Fibroblast of lung (primary cell): ENCODE data around the gene PRR13. TPM values are rescaled to one million over a fixed set of nuclear protein-coding genes. Genes with fewer than 3 reads are reported as not detected.

Experiments used
- DNase-seq, 2 donors: peaks; one replicate each; pipeline versions ENCODE4 v3.0.0 to v3.0.0-alpha.2; 2010; ENCODE audit warnings: low read depth in 2 of 2
- H2AFZ ChIP-seq: 2 replicates; pipeline ENCODE4 v1.5.1; 2012; ENCODE audit warnings: low read length, control low read depth, inconsistent platforms
- H3K27ac ChIP-seq: 2 replicates; pipeline ENCODE4 v1.5.1; 2011; ENCODE audit warnings: low read length, control low read depth; ENCODE audit not compliant: insufficient read depth
- H3K27me3 ChIP-seq: 2 replicates; pipeline ENCODE4 v1.5.1; 2011; ENCODE audit warnings: mild to moderate bottlenecking, low read length; ENCODE audit not compliant: control insufficient read depth, insufficient read depth
- H3K36me3 ChIP-seq: 2 replicates; pipeline ENCODE4 v1.5.1; 2011; ENCODE audit warnings: low read length; ENCODE audit not compliant: control insufficient read depth, insufficient read depth
- H3K4me1 ChIP-seq: 2 replicates; pipeline ENCODE4 v1.5.1; 2011; ENCODE audit warnings: low read length; ENCODE audit not compliant: control insufficient read depth, insufficient read depth; ENCODE audit errors: extremely low read depth
- H3K4me2 ChIP-seq: 2 replicates; pipeline ENCODE4 v1.5.1; 2011; ENCODE audit warnings: low read length, control low read depth; ENCODE audit not compliant: insufficient read depth; ENCODE audit errors: extremely low read depth
- H3K4me3 ChIP-seq, 4 experiments: fragments of 200-600 bp in 1 of 4; sonication (generic) in 1 of 4; replicated peaks in 1 of 4; 2 replicates each; pipeline ENCODE4 v1.5.1; 2011 to 2016; ENCODE audit warnings: low read length in 4 of 4, low read depth in 3 of 4, mild to moderate bottlenecking in 3 of 4, control low read depth in 2 of 4, inconsistent platforms in 1 of 4, mixed read lengths in 1 of 4; ENCODE audit not compliant: insufficient read depth in 1 of 4; ENCODE audit errors: control extremely low read depth in 1 of 4
- H3K79me2 ChIP-seq: 2 replicates; pipeline ENCODE4 v1.5.1; 2012; ENCODE audit warnings: mild to moderate bottlenecking, low read length, inconsistent platforms; ENCODE audit not compliant: control insufficient read depth, insufficient read depth
- H3K9ac ChIP-seq: 2 replicates; pipeline ENCODE4 v1.5.1; 2011; ENCODE audit warnings: mild to moderate bottlenecking, low read length, control low read depth; ENCODE audit not compliant: insufficient read depth
- H3K9me3 ChIP-seq: 2 replicates; pipeline ENCODE4 v1.5.1; 2012; ENCODE audit warnings: low read depth, low read length; ENCODE audit not compliant: control insufficient read depth, insufficient read depth
- H4K20me1 ChIP-seq: 2 replicates; pipeline ENCODE4 v1.5.1; 2011; ENCODE audit warnings: low read length; ENCODE audit not compliant: control insufficient read depth, insufficient read depth; ENCODE audit errors: extremely low read depth
- CTCF ChIP-seq, 2 donors: IDR thresholded peaks in 1 of 2; conservative IDR thresholded peaks in 1 of 2; 1 replicate in 1 of 2; 2 replicates in 1 of 2; pipeline ENCODE4 v1.5.1; 2011 to 2012; ENCODE audit warnings: low read length in 2 of 2, control low read depth in 1 of 2, inconsistent platforms in 1 of 2, low read depth in 1 of 2, mild to moderate bottlenecking in 1 of 2
- EZH2 ChIP-seq: IDR thresholded peaks from 2 replicates; pipeline ENCODE4 v1.5.1; 2012; ENCODE audit warnings: low read length, control low read depth, mild to moderate bottlenecking; ENCODE audit errors: missing control alignments
- polyA plus RNA-seq, 2 donors: library from polyadenylated mRNA; depleted of rRNA in 1 of 2; stranded (reverse) in 1 of 2; unstranded in 1 of 2; fragments of >200 nt; gene quantifications; 2 replicates each; pipeline ENCODE4 v1.2.1, GENCODE V29; 2011 to 2012; ENCODE audit warnings: missing spikeins in 1 of 2
- total RNA-seq: library from RNA; depleted of rRNA; stranded (reverse); fragments of >200 nt; gene quantifications from 2 replicates; pipeline ENCODE4 v1.2.1, GENCODE V29; 2014

Gene PRR13
- total and polyA plus RNA-seq, 2 donors (not counting 1 experiment from before 2014, with no cell fraction given): 48.1 to 114 TPM

GRCh38 chr12:53451661-53452158 lies 10.2 kb downstream of the PRR13 start, which contains the start of gene PCBP2:
TSS of gene PCBP2 (plus strand) at chr12:53452102. CDS start at chr12:53454801, 2,699 bp downstream.
- Histone ChIP-seq H3K27me3 (no peaks in the 10 kb centered on the region), H3K79me2 (peaks cover 44% of the 10 kb centered on the region), H3K36me3 (peaks cover 16% of the 10 kb centered on the region), H3K9ac (peak within 1 kb of the TSS; percentile 97), H2AFZ (no peak within 1 kb of the TSS), H3K9me3 (no peaks in the 10 kb centered on the region), H3K4me2 (peak within 1 kb of the TSS; percentile 61), H4K20me1 (peaks cover 17% of the 10 kb centered on the region), H3K4me1 (peaks cover 4% of the 10 kb centered on the region), H3K27ac (peak within 1 kb of the TSS; percentile 93), H3K4me3 (peak within 1 kb of the TSS; percentile 86 to 100 (median 90))
- TF ChIP-seq EZH2 (no peak), CTCF (conservative IDR thresholded peaks at IDR 0.05 in 1 of 2, IDR thresholded peaks at IDR 0.05 in 1 of 2; ENCODE audit: low read depth in 1 of 2, low read length in 2 of 2) (peak; percentile 90)
- DNase-seq: peak; percentile 100

GRCh38 chr12:53452159-53453077 lies 10.9 kb downstream of the PRR13 start:
- H3K4me3 ChIP-seq: peak overlapping the region; percentile 86 to 100 (median 90)
- TF ChIP-seq EZH2: no peak
- peak in 1 of 2 donors; percentile 17 for TF ChIP-seq CTCF (conservative IDR thresholded peaks at IDR 0.05 in 1 of 2, IDR thresholded peaks at IDR 0.05 in 1 of 2; ENCODE audit: low read depth in 1 of 2, low read length in 2 of 2)
- peaks cover 50% of the 10 kb centered on the region for H3K79me2 ChIP-seq

GRCh38 chr12:53453953-53454640 lies 12.6 kb downstream of the PRR13 start:
- H3K79me2 ChIP-seq: peaks cover 61% of the 10 kb centered on the region
- H3K9me3 ChIP-seq: no peaks in the 10 kb centered on the region
- H3K27me3 ChIP-seq: no peaks in the 10 kb centered on the region
- peaks cover 4% of the 10 kb centered on the region for H3K4me1 ChIP-seq
- H3K4me3 ChIP-seq: peak overlapping the region; percentile 23 to 100 (median 90)
- H3K27ac ChIP-seq: no peak overlapping the region
- H3K9ac ChIP-seq: no peak overlapping the region
- peaks cover 17% of the 10 kb centered on the region for H3K36me3 ChIP-seq
- H2AFZ ChIP-seq: no peak overlapping the region
- H3K4me2 ChIP-seq: peak overlapping the region; percentile 61
- DNase-seq: no peak
- peaks cover 17% of the 10 kb centered on the region for H4K20me1 ChIP-seq
- TF ChIP-seq EZH2 (no peak), CTCF (conservative IDR thresholded peaks at IDR 0.05 in 1 of 2, IDR thresholded peaks at IDR 0.05 in 1 of 2; ENCODE audit: low read depth in 1 of 2, low read length in 2 of 2) (no peak)

More at GRCh38 chr12:53452159-53453077, 10.9 kb downstream of the PRR13 start:
- Histone ChIP-seq H3K4me2 (peak overlapping the region; percentile 61), H3K27me3 (no peaks in the 10 kb centered on the region), H3K4me1 (peaks cover 4% of the 10 kb centered on the region), H3K9ac (peak overlapping the region; percentile 97), H3K9me3 (no peaks in the 10 kb centered on the region), H3K36me3 (peaks cover 17% of the 10 kb centered on the region), H2AFZ (no peak overlapping the region), H4K20me1 (peaks cover 17% of the 10 kb centered on the region), H3K27ac (peak overlapping the region; percentile 93)
- peak; percentile 88 to 91 for DNase-seq
